HEK293 (cell line): ENCODE measurements around the gene SARS1.

Experiments used
- BCL11A ChIP-seq: fragments of 450-650 bp; formaldehyde crosslinking; IDR thresholded peaks from 2 replicates; pipeline ENCODE4 v1.5.1; 2016; ENCODE audit warnings: low read depth, missing biosample characterization, missing genetic modification characterization
- GLI4 ChIP-seq: fragments of 450-650 bp; formaldehyde crosslinking; IDR thresholded peaks from 2 replicates; pipeline ENCODE4 v1.5.1; 2016; ENCODE audit warnings: missing biosample characterization, missing genetic modification characterization
- KLF7 ChIP-seq: fragments of 450-650 bp; formaldehyde crosslinking; IDR thresholded peaks from 2 replicates; pipeline ENCODE4 v1.5.1; 2016; ENCODE audit warnings: missing biosample characterization, missing genetic modification characterization, borderline replicate concordance
- PRDM1 ChIP-seq: fragments of 450-650 bp; formaldehyde crosslinking; IDR thresholded peaks from 2 replicates; pipeline ENCODE4; 2016; ENCODE audit warnings: missing biosample characterization, missing genetic modification characterization
- REPIN1 ChIP-seq: fragments of 450-650 bp; formaldehyde crosslinking; IDR thresholded peaks from 2 replicates; pipeline ENCODE4 v1.5.1; 2017; ENCODE audit warnings: missing biosample characterization, missing genetic modification characterization, low read depth
- SP2 ChIP-seq: fragments of 450-650 bp; formaldehyde crosslinking; IDR thresholded peaks from 2 replicates; pipeline ENCODE4 v1.5.1; 2016; ENCODE audit warnings: missing biosample characterization, missing genetic modification characterization
- ZNF10 ChIP-seq: fragments of 450-650 bp; formaldehyde crosslinking; IDR thresholded peaks from 2 replicates; pipeline ENCODE4 v1.5.1; 2017; ENCODE audit warnings: missing biosample characterization, missing genetic modification characterization
- ZNF138 ChIP-seq: fragments of 450-650 bp; formaldehyde crosslinking; IDR thresholded peaks from 2 replicates; pipeline ENCODE4 v1.5.1; 2016; ENCODE audit warnings: missing biosample characterization, missing genetic modification characterization, borderline replicate concordance
- ZNF221 ChIP-seq: fragments of 450-650 bp; formaldehyde crosslinking; IDR thresholded peaks from 2 replicates; pipeline ENCODE4 v1.5.1; 2017; ENCODE audit warnings: missing biosample characterization, missing genetic modification characterization, borderline replicate concordance
- ZNF830 ChIP-seq: fragments of 450-650 bp; IDR thresholded peaks from 2 replicates; pipeline ENCODE4 v1.5.0; 2018; ENCODE audit warnings: missing biosample characterization, missing genetic modification characterization, low read depth, mild to moderate bottlenecking, moderate library complexity
- TF ChIP-seq, protein P1 (sequence below): fragments of 450-650 bp; formaldehyde crosslinking; IDR thresholded peaks from 2 replicates; pipeline ENCODE4 v1.5.1; 2016; ENCODE audit warnings: missing biosample characterization, missing genetic modification characterization
- TF ChIP-seq, protein P2 (sequence below): fragments of 450-650 bp; formaldehyde crosslinking; IDR thresholded peaks from 2 replicates; pipeline ENCODE4 v1.5.1; 2016; ENCODE audit warnings: missing biosample characterization, missing genetic modification characterization
- TF ChIP-seq, protein P3 (sequence below): fragments of 450-650 bp; formaldehyde crosslinking; IDR thresholded peaks from 2 replicates; pipeline ENCODE4 v1.5.1; 2016; ENCODE audit warnings: missing biosample characterization, missing genetic modification characterization

DNA sequence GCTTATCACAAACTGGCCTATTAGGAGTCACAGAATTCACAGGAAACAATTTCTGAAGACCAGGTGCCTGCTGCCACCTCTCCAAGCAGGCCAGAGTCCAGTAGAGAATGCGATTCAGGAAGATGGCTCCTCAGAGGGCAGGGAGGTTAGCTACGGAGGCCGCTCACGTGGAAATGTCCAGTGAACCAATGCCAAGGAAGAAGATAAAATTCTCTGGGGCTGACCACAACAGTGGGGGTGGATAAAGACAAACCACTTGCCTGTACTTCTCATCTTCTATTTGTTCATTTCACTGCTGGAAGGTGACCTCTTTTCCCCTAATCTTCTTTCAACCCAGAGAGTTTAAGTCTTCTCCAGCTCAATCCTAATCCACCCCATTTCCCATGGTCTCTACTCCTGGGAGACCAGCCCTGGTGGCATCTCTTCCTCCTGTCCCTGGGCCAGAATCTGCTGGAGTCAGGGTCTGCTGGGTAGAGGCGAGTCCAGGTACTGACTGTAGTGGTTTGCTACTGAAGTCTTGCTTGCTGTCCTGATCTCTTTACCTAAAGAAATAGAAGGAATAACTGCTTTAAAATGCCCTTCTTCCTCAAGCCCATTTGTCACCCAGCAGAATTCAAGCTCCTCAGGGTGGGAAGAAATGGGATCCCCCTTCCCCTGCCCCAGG, 66.0 kb downstream of the SARS1 start:
- TF ChIP-seq, protein P1, sequence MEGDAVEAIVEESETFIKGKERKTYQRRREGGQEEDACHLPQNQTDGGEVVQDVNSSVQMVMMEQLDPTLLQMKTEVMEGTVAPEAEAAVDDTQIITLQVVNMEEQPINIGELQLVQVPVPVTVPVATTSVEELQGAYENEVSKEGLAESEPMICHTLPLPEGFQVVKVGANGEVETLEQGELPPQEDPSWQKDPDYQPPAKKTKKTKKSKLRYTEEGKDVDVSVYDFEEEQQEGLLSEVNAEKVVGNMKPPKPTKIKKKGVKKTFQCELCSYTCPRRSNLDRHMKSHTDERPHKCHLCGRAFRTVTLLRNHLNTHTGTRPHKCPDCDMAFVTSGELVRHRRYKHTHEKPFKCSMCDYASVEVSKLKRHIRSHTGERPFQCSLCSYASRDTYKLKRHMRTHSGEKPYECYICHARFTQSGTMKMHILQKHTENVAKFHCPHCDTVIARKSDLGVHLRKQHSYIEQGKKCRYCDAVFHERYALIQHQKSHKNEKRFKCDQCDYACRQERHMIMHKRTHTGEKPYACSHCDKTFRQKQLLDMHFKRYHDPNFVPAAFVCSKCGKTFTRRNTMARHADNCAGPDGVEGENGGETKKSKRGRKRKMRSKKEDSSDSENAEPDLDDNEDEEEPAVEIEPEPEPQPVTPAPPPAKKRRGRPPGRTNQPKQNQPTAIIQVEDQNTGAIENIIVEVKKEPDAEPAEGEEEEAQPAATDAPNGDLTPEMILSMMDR (tag by site-specific recombination): no peak
- TF ChIP-seq ZNF138 (tag by site-specific recombination) (no peak), ZNF830 (tag by site-specific recombination) (no peak), BCL11A (tag by site-specific recombination) (no peak), PRDM1 (tag by site-specific recombination) (no peak), KLF7 (tag by site-specific recombination) (no peak), REPIN1 (tag by site-specific recombination) (no peak), ZNF221 (no peak), SP2 (no peak), ZNF10 (tag by site-specific recombination) (no peak), GLI4 (tag by site-specific recombination) (no peak)
- TF ChIP-seq, protein P2, sequence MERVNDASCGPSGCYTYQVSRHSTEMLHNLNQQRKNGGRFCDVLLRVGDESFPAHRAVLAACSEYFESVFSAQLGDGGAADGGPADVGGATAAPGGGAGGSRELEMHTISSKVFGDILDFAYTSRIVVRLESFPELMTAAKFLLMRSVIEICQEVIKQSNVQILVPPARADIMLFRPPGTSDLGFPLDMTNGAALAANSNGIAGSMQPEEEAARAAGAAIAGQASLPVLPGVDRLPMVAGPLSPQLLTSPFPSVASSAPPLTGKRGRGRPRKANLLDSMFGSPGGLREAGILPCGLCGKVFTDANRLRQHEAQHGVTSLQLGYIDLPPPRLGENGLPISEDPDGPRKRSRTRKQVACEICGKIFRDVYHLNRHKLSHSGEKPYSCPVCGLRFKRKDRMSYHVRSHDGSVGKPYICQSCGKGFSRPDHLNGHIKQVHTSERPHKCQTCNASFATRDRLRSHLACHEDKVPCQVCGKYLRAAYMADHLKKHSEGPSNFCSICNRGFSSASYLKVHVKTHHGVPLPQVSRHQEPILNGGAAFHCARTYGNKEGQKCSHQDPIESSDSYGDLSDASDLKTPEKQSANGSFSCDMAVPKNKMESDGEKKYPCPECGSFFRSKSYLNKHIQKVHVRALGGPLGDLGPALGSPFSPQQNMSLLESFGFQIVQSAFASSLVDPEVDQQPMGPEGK (tag by site-specific recombination): no peak
- TF ChIP-seq, protein P3, sequence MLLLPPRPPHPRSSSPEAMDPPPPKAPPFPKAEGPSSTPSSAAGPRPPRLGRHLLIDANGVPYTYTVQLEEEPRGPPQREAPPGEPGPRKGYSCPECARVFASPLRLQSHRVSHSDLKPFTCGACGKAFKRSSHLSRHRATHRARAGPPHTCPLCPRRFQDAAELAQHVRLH (tag by site-specific recombination): no peak
